ENCODE results near the gene HGFAC.

HGFAC gene

DNA sequence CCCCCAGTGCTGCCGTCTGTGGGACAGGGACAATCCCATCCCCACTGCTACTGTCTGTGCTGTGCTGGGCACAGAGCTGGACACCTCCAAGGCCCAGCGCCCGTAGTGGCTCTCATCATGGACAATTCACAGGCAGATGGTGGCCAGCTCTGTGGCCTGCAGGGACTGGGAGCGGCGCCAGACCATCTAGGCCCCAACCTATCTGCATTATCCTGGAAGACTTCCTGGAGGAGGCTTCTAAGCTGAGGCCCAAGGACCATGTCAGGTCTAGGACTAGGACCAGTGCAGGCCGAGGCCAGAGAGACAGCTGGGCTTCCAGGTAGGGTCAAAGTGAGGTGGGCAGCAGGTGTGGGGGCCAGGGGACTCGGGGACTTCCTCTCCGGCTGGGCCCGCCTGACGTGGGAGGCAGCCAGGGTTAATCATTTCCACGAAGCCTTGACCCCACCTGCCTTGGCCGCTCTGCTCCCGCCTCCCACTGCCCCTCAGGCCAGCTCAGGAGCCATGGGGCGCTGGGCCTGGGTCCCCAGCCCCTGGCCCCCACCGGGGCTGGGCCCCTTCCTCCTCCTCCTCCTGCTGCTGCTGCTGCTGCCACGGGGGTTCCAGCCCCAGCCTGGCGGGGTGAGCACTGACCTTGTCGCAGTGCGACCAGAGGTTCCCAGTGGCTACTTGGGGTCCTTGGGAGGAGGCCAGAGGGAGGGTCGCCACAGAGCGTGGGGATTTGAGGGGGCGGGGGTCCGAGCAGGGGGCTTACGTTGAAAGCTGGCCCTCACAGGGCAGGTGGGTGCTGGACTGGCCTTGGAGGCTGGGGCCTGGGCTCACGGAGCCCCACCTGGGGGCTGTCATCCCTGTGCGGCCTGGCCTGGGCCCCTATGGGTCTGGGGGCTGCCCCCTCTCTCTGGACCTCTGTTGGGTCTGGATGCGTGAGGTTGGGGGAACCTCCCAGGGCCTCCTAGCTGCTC, at the start of gene HGFAC:
Gene HGFAC (plus strand): TSS at position 468 of the 959 bp plus-strand sequence. CDS start 34 bp downstream, at position 502.
- DNase-seq (ENCODE audit: low read depth in 2 of 2): no peak

DNA sequence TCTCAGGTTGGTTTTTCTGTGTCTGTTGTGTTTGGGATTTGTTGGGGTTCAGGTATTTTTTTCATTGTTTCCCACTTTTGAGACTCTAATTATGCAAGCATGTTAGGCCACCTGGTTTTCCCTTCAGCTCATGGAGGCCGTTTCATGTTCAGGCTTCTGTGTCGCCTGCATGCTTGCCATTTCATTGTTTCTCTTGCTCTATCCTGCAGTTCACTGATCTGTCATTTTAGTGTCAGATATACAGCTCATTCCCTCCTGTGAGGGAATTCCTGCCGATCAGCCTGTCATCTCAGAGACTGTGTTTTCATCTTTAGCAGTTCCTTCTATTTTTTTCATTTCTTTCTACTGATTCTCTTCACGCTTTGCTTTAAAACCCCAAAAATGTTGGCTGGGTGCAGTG, 49.4 kb upstream of the HGFAC start:
- no peak for DNase-seq (ENCODE audit: low read depth in 2 of 2)

DNA sequence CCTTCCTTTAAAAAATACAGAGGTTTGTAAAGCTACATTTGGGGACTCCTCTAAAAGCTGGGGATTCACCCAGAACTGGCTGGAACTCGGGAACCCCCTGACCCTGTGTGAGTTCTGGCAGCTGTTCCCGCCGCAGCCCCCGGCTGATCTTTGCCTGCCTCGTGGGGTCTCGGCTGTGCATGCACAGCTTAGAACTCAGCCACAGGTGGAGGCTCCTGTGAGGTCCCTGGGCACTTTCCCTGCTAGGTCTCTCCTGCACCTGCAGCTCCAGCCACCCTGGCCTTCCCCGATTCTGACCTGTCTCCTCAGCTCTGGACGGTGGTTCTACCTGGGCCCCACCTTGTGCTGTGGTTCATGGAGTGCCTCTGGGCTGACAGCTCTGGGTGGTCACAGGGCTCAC, 48.6 kb upstream of the HGFAC start:
- DNase-seq (ENCODE audit: low read depth in 2 of 2): no peak

DNA sequence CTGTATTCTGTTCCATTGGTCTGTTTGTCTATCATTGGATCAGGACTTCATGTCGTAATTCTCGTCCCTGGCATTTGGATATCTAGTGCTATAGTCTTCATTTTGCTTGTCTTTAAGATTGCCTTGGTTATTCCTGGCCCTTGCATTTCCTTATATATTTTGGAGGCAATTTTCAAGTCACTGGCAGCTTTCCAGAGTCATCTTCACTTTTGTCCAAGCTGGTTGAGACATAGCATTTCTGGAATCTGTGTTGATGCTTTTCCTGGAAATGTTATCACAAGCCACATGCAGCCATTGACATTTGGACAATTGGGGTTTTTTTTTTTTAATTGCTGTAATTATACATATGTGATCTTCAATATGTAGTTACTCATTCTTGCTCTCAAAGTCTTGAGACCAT, 45.2 kb upstream of the HGFAC start:
- no peak for DNase-seq (ENCODE audit: low read depth in 2 of 2)

DNA sequence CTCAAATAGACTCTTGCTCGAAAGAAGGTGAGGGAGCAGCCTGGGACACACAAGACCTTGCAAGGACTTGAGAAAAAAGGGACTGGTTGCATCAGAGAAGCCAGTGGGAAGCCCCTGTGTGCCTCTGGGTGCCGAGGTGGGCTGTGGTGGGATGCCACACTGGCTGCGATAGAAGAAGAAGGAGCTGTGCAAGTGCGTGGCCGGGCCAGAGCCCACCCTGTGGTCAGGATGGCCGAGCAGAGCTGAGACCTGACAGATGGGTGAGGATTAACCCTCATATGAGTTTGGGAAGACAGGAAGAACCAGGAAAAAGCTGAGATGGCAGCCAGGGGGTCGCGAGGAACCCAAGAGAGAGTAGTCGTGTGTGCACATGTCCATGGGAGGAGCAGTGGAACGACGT, 44.6 kb upstream of the HGFAC start:
- no peak for DNase-seq (ENCODE audit: low read depth in 2 of 2)

DNA sequence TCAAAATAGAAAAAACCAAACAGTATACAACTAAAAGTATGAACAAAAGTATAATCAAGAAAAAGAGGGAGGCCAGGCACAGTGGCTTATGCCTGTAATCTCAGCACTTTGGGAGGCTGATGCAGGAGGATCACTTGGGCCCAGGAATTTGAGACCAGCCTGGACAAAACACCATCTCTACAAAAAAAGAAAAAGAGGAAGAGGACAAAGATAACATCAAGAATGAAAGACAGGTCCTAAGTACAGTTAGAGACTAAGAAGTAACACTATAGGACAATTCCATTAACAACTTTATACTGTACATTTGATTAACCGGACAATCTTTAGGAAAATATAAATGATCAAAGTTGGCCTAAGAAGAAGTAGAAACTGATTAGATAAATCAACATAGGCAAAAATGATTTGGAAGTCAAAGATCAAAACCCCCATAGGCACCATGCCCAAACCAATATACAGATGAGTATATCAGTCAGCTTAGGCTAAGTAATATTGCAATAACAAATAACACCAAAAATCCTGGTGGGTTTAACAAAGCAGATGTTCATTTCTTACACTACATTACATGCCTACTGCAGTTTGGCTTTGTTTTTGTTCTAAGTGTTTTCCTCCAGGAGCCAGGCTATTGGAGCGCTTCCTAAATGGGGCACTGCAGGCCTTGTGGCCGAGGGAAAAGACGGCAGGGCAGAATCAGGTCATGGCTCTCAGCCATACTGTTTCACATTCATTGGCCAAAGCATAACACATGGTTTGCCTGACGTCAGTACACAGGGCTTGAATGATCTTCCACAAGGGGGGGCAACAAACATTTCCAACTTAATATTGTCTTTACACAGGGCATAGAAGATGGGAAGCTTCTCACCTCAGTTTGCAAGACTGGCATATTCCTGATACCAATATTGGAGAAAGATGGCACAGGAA, 42.2 kb upstream of the HGFAC start:
- DNase-seq (ENCODE audit: low read depth in 2 of 2): no peak

DNA sequence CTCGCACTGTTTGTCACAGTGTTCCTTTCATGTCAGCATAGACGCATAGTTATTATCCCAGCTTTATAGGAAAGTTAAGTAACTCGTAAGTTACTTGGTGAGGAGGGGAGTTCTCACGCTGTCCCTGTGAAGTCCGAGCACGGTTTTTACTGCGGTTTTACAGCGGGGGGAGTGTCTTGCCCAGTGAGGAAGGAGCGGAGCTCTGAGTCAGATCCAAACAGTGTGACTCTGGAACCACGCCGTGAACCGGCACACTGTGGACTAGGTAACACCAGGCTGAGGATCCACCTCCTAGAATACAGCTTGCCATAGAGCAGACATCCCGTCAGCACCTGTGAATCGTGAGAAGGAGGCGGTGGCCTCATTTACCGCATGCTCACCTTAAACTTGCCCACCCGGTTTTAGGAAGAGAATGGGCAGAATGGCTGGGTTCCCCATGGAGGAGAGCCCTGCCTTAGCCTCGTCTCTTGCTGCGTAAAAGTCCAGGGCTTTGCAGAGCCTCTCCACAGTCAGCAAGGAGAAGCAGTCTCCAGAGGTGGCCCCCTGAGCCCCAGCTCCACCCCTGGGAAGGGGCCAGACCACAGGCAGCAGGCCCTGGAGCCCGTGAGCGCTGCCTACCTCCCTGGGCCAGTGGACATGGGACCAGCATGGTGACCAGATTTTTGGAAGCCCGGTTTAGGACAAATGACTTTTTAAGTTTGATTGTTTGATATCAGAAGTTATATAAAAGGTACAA, 40.2 kb upstream of the HGFAC start:
- DNase-seq (ENCODE audit: low read depth in 2 of 2): no peak

DNA sequence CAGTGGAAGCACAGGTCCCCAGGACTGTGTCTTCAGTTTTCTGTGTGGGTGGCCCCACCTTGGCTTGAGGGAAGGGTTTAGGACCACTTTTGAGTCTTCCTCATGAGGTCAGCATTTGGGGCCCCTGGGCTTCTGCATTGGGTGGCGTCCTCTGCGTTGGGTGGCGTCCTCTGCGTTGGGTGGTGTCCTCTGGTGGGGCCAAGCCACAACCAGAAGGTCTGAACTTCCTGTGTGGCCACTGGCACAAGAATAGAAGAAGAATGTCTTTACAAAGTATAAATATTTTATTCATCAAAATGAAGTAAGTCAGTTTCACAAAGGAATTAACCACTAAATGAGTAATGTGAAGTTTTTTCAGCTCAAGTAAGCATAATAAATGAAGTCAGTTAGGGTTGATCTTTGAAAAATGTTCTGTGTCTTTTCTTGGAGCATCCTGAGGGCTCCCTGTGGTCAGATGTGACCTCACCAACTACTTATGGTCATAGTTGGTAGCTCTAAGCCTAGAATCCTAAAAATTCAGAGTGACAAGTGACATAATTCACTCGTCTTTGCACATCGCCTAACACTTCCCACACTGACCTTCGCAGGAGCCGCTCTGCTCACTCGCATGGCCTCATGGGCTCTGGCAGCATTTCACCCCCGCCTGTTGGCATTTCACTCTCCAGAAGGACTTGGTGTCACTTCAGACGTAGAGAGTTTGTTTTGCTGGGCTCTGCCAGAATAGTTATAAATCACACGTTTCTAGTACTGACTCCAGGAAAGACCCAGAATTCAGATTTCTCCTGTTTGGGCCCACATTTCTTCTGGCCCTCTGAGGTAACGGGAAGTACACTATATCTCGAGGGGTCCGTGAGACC, 39.0 kb upstream of the HGFAC start:
- no peak for DNase-seq (ENCODE audit: low read depth in 2 of 2)

DNA sequence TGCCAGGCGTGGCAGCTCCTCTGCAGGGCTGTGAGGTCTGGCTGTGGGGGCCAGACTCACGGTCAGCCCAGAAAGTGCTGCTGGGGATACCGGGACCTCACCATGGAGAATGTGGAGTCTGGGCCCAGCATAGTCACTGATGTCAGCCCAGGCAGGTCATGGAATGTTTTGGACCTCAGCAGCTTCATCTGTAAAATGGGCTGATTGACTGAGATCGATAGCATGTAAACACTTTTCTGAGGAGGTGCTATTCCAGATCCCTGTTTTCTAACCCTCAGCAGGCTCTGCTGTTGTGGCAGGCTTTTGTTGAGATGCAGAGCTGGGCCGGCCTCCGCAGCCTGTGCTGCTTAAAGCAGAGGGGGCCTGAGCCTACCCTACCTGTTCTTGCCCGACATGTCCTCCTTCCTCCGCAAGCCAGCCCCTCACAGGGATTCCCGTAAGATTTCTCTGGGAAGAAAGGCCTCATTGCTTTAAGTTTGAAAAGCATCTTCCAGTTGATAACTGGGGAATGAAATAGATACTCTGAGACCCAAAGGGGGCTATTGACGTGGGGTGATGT, 38.3 kb upstream of the HGFAC start:
- DNase-seq (ENCODE audit: low read depth in 2 of 2): no peak

DNA sequence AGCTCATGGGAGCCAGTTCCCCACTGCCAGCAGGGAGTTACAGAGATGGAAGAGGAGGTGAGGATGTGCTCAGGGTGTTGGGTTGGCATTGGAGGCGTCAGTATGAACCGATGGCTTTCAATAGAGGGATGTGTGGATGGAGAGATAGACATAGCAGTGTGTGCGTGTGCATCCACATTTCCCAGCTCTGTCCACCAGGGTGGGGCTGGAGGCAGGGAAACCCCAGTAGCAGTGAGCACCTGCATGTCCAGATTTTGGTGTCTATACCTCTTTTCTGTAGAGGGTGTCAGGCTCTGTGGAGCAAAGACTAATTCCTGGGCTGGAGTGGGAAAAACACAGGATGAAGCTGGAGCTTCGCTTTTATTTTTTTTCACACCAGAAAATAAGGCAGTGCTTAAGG, 37.2 kb upstream of the HGFAC start:
- DNase-seq (ENCODE audit: low read depth in 2 of 2): no peak

DNA sequence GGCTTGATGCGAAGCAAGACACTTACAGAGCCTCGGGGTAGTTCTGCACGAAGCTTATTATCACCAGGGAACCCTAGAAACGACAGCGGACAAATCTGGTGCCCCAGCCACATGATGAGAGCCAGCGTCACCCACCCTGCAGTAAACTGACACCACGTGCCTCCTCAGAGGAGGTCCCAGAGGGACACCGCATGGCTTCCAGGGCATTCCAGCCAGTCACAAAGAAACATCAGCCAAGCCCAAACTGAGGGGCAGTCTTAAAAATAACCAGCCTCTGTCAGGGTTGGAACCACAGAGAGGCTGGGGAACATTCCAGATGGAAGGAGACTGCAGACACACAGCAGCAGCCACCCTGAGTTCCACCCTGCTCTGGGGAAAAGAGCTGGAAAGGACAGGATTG, 36.6 kb upstream of the HGFAC start:
- no peak for DNase-seq (ENCODE audit: low read depth in 2 of 2)

DNA sequence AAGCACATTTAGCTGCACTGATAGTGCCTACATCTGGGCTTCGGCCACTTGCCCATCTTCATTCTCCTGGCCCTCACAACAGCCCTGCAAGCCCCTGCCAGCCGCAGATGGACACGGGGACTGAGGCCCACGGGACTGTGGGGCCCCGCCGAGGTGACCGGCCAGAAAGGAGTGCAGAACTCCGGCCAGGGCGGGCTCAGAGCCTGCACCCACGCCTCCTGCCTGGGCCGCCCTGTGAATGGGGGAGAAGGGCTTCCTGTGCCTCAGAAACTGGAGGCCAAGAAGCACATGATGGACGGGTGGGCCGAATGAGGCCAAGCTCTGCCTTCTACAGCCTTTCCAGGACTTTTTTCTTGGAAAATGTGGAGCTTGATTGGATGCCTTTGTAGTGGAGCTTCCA, 35.7 kb upstream of the HGFAC start:
- DNase-seq (ENCODE audit: low read depth in 2 of 2): no peak

DNA sequence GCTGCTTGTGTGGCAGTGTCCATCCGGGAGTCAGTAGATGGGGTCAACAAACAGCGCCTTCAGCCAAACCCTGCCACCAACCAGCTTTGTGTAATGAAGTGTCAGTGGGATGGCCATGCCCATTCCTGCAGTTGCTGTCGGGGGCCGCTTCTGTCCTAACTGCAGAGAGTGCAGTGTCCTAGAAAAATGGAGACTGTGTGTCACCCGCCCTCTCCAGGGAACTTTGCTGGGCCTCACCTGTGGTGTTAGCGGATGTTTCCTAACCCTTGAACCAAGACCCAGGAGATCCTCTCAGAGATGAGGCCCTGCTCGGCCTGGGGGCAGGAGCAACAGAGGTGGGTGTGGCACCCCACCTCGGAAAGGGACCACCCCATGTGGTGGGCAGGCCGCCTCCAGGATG, 35.3 kb upstream of the HGFAC start:
- DNase-seq (ENCODE audit: low read depth in 2 of 2): no peak

DNA sequence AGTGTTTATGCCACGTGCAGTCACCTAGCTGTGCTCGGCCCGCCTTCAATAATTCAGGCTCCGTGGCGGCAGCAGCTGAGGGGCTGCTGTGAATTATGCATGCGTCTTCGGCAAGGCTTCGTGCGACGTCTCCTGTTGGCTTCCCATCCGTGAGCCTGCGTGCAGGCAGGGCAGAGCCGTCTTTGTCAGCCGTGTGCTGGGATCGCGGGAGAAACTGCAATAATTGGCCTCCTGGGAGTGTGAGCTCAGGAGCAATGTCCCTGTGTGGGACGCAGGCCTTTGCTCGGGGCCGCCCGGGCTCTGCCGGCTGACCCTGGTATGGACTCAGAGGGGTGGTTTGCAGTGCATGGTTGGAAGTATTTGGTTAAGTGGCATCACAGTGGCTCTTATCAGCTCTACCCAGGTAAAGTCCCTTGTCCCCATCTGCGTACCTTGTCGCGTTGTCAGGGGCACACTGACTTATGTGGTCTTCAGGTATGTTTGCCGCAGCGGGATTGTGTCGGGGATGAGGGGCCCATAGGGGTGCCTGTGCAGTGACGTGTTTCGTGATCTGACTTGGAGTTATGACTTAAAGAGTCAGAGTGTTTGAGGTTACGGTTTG, 34.5 kb upstream of the HGFAC start:
- no peak for DNase-seq (ENCODE audit: low read depth in 2 of 2)

DNA sequence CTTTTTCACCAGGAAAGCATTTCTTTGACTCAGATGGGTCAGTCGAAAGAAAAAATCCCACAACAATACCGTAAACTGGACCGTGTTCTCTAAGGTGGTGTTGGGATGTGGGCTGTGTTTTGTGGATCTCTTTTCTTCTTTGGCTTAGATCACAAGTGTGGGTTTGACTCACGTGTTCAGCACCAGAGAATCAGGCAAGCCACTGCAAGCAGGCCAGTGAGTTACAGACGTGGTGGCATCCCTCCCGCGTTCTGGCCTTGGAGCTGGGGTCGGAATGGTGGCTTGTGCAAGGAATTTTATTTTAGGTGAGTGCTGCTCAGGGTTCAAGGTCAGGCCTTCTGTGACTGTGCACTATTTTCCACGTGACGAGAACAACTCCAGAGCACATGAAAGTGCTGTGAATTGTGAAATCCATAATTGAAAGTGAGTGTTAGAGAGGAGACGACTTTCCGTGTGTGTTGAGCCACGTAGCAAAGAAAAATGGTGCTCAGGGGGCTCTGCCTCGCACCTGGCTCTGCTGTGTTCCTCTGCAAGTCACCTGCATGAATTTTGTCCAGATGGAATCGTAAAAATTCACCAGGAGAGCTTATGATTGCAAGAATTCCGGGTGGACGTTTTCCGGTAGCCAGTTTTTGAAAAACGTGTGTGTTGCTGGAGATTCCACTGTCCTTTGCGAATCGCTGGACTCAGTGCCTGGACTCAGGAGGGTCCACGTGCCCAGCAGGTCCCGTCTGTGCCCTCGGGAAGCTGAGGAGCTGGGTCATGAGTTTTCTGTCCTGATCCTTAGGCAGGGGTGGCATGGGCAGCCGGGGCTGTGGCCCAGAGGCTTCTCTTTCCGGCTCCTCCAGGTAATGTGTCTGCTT, 33.6 kb upstream of the HGFAC start:
- DNase-seq (ENCODE audit: low read depth in 2 of 2): no peak

DNA sequence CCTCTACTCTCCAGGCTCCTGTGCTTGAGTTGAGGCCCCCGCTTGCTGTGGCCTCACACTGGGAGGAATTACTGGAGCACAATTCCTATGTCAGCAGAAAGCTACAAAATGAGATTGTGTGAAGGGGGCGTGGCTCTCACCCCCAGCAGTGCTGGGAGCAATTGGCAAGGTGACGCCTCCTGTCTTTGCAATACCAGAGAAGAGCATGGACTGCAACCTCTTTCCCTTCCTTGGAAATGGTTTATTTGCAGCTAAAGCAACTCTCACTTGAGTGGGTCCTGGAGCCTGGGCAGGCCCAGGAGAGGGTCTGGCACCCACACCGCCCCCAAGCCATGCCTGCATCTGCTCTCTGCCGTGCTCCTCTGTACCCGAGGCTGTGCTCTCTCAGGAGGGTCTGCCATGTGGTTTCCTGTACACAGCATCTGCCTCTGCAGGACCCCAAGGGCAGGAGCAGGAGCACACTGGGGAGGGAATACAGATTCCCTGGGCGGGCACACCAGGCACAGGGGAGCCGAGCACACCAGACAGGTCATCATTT, 32.9 kb upstream of the HGFAC start:
- no peak for DNase-seq (ENCODE audit: low read depth in 2 of 2)

DNA sequence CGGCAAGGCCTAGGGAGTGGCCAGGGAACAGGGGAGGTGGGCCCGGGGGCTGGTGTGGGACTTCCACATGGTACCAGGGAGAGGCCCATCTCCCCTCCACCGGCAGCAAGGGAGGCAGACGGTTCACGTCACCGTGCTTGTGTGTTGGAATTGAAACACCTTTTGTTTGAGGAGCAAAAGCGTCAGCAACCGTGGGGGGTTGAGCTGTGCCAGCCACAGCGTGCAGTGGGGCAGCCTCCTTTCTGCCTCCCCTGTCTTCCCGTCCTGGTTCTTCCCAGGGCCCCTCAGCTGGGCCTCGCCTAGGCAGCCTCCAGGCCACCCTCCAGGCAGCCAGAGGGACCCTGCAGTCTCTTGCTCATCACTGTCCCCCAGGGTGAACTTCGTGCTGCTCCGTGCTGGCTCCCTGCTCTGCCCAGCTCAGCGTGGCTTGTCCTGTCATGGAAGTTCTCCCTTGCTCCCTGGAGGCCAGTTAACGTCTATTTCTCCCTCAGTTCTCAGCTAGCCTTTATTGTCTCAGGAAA, 32.1 kb upstream of the HGFAC start:
- DNase-seq (ENCODE audit: low read depth in 2 of 2): no peak

DNA sequence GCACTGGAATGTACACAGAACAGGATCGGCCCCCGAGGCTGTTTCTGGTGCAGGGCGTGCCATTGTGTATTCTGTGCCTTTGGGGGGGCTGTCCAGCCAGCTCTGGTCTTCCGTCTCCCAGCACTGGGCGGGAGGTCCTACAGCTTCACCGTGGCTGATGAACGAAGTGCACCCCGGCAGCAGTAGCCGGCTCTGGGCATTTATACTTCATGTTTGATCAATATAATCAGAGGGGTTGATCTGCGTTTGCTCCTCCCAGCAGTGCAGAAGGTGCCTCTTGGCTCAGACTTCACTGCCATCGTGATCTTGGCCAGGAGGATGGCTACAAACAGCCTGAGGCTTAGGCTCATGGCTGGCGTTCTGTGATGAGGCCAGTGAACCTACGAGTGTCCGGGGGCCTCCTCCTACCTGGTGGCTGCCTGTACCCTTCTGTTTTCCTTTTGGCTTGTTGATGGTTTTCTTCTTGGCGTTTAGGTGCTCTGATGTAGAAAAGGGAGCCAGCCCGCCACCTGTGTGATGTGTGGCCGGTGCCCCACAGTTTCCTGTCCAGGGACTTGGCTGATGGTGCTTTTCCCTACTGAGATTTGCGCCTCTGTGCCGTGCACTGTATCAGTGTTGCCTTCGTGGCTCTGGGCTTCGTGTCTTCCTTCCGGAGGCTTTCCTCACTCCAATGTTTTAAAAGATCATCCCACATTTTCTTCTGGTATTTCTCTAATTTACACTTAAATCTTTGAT, 31.2 kb upstream of the HGFAC start:
- no peak for DNase-seq (ENCODE audit: low read depth in 2 of 2)

Measured in stimulated activated CD8-positive, alpha-beta memory T cell treated with anti-CD3 and anti-CD28 coated beads, Interleukin-15, amount 100 ng/mL, for 4 hours (primary cell).